HEK293T (cell line): Measurements from ENCODE around the gene DTNBP1.

ENCODE experiments used
- BHLHE40 ChIP-seq: fragments of 450-650 bp; IDR thresholded peaks from 2 replicates; pipeline ENCODE4 v1.6.1; 2016; ENCODE audit warnings: mild to moderate bottlenecking, moderate library complexity, borderline replicate concordance
- ELF4 ChIP-seq: fragments of 450-650 bp; IDR thresholded peaks from 2 replicates; pipeline ENCODE4 v1.6.1; 2017; ENCODE audit warnings: antibody characterized with exemption
- FOXA1 ChIP-seq: fragments of 450-650 bp; IDR thresholded peaks from 2 replicates; pipeline ENCODE4 v1.6.1; 2016; ENCODE audit warnings: mild to moderate bottlenecking
- SP1 ChIP-seq: fragments of 450-650 bp; IDR thresholded peaks from 2 replicates; pipeline ENCODE4 v1.6.1; 2017
- TARDBP ChIP-seq: fragments of 450-650 bp; IDR thresholded peaks from 2 replicates; pipeline ENCODE4 v1.6.1; 2016
- ZNF384 ChIP-seq: fragments of 450-650 bp; IDR thresholded peaks from 2 replicates; pipeline ENCODE4 v1.6.1; 2016
- TF ChIP-seq, protein P1 (sequence below): fragments of 450-650 bp; IDR thresholded peaks from 2 replicates; pipeline ENCODE4 v1.6.1; 2016

DNA sequence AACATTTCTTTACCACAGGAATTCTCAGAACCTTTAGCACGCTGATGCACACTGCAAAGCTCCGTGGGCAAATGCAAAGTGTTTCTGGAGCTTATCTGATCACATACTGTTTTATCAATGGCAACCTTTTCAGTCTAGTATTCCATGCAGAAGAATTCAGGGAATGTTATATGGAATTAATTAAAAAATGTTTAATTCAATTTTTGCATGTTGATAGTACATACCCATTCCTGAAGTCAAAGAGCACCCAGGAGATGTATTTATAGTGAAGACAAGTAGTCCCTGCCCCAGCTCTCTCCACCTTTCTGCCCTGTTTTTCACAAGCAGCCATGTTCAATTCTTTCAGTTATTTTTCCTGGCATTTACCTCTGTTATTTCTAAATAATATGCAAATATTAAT lies 55.2 kb downstream of the DTNBP1 start:
- no peak for TF ChIP-seq ZNF384
- TF ChIP-seq BHLHE40: no peak
- no peak for TF ChIP-seq FOXA1
- TF ChIP-seq, protein P1, sequence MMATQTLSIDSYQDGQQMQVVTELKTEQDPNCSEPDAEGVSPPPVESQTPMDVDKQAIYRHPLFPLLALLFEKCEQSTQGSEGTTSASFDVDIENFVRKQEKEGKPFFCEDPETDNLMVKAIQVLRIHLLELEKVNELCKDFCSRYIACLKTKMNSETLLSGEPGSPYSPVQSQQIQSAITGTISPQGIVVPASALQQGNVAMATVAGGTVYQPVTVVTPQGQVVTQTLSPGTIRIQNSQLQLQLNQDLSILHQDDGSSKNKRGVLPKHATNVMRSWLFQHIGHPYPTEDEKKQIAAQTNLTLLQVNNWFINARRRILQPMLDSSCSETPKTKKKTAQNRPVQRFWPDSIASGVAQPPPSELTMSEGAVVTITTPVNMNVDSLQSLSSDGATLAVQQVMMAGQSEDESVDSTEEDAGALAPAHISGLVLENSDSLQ: no peak
- no peak for TF ChIP-seq SP1
- TF ChIP-seq ELF4: no peak
- no peak for TF ChIP-seq TARDBP
